HG02763 (cell line): ENCODE measurements around the gene MTIF3.
A peak's percentile ranks its signal among the peaks of the same experiment; 100 is the strongest.

Experiments
- ATAC-seq: cut with Tn5 transposase; IDR thresholded peaks from one replicate; pipeline ENCODE4 v1.9.1; 2021; ENCODE audit warnings: mild to moderate bottlenecking, moderate library complexity; ENCODE audit not compliant: unreplicated experiment

MTIF3 gene

GRCh38 chr13:27461940-27462584 is 11.7 kb upstream of the MTIF3 start:
- ATAC-seq, result no peak

- ATAC-seq, result no peak
These were observed 5.0 kb upstream of the MTIF3 start for GRCh38 chr13:27455331-27455855.

- ATAC-seq, result no peak
These were observed 632 bp upstream of the MTIF3 start for GRCh38 chr13:27450921-27451471.

GRCh38 chr13:27449081-27449603 is 1.2 kb downstream of the MTIF3 start:
- ATAC-seq, result no peak

DNA sequence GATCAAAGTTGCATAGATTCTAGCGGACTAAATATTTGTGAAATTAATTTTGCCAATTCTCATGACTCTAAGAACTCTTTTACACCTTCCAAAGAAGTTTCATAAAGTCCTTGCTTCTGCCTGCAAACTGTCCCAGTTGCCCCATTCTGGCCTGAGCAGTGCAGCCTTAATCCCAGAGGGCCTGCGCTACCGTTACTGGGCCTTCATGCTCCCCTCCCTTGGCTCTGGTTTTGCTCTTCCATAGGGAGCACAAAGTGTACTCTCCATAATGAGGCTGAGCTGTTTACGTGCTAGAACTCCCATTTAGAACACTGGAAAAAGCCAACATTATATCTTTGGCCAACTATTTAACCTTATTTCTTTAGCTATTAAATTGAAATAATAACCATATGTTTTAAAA is 2.1 kb downstream of the MTIF3 start:
- no peak for ATAC-seq

GRCh38 chr13:27446986-27447583 is 3.3 kb downstream of the MTIF3 start:
- peak; percentile 28 for ATAC-seq

DNA sequence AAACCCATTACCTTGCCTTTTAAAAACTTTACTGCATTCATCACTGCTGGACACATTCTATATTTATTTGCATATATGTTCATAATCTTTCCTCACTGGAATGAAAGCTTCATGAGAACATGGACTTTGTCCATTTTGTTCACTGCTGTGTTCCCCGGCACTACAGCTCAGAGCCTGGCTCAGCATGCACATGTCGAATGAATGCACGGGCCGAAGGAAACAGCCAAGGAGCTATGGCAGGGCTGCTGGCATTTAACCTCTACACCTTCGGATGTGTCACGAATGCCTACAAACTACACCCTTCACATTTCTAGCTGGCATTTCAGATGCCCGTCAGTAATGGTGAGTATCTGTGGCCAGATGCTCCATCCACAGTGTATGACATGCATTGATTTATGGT is 7.6 kb downstream of the MTIF3 start:
- ATAC-seq, result no peak

DNA sequence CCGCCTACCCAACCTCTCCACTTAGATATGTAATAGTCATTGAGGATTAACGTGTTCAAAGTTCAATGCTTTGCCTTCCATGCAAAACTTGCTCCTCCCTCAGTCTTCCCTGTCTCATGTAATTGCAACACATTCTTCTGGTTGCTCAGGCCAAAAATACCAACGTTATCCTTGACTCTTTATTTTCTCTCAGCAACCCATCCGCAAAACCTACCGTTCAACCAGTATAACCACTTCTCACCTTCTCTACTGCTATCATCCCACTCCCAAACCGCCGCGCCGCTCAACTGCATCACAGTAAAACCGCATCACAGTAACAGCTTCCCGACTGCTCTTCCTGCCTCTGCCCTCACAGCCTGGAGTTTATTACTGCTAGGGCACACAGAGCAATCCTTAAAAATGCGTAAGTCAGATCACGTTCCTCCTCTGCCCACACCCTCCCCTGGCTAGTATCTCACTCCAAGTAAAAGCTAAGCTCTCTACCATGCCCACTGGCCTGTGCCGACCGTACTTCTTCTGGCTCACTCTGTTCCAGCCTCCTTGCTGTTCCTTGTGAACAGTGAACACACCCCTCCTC is 8.2 kb downstream of the MTIF3 start:
- ATAC-seq, result no peak

GRCh38 chr13:27440408-27440807 is 10.0 kb downstream of the MTIF3 start:
- no peak for ATAC-seq

DNA sequence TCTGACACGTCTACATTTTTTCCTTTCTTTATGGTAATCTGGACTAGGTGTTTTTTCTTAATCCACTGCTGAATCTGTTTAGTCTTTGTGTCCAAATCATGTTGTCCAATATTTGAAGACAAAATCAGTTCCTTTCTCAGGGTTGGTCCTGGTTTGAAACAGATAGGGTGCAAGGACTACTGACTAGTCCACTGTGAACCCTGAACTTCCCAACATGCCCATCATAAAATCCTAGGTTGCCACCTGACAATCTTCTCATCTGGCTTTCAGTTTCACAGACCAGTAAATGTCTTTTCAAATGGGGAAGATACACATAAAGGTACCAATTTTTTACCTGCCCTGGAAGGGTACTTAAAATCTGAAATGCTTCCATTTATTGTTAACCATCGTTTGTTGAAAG is 13.2 kb downstream of the MTIF3 start:
- no peak for ATAC-seq

GRCh38 chr13:27432611-27433210 is 17.7 kb downstream of the MTIF3 start:
- no peak for ATAC-seq

GRCh38 chr13:27432180-27432579 is 18.2 kb downstream of the MTIF3 start:
- no peak for ATAC-seq

DNA sequence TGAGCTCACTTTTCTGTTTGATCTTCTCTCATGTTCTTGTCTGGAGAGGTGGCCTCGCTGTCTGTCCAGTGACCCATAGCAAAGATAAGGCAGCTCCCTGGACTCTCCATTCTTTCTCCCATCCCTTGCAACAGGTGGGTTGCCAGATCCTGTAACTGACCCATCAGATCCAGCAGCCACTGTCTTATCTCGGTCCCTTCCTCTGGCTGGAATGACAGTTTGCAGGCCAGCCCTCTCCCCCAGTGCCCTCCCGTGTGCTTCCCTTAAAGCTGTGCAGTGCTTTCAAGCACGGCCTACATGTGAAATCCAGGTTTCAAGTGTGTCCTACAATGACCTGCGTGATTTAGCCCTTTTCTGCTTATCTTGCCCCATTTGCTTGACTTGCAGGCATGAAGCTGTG is 22.2 kb downstream of the MTIF3 start:
- ATAC-seq, result no peak

GRCh38 chr13:27427641-27428040 is 22.7 kb downstream of the MTIF3 start:
- ATAC-seq, result no peak

DNA sequence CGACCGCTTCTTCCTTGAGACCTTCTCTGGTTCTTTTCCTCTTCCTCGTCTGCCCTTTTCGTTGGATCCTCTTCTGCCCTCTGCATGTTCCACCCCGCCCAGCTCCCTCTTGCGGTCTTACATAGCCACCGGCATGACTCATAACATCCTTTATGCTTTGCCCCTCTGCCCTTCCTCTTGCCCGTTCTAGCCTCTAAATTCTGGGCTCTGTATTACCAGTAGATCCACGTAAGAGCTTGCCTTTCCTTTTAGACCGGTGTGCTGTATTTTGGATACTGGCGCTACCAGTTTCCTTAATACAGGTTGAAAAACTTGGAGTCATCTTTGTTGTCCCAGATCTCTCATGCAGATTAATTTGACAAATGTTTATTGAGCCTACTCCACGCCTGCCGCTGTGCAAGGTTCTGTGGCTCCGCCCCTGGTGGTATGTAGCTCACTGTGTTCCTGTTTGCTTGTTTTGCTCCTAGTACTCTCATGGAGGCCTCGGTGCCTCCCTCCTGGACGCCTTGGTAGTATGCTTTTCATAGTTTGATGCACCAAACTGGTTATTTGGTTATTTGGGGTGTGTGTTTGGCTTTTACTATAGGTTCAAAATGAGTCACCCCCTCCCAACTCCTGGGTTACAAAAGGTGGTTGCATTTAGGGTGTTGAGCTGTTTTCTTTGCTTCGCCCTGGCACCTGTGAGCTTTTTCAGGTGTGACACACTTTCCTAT is 24.3 kb downstream of the MTIF3 start:
- ATAC-seq, result peak; percentile 58

- no peak for ATAC-seq
These were observed 25.0 kb downstream of the MTIF3 start for GRCh38 chr13:27425158-27425917.

DNA sequence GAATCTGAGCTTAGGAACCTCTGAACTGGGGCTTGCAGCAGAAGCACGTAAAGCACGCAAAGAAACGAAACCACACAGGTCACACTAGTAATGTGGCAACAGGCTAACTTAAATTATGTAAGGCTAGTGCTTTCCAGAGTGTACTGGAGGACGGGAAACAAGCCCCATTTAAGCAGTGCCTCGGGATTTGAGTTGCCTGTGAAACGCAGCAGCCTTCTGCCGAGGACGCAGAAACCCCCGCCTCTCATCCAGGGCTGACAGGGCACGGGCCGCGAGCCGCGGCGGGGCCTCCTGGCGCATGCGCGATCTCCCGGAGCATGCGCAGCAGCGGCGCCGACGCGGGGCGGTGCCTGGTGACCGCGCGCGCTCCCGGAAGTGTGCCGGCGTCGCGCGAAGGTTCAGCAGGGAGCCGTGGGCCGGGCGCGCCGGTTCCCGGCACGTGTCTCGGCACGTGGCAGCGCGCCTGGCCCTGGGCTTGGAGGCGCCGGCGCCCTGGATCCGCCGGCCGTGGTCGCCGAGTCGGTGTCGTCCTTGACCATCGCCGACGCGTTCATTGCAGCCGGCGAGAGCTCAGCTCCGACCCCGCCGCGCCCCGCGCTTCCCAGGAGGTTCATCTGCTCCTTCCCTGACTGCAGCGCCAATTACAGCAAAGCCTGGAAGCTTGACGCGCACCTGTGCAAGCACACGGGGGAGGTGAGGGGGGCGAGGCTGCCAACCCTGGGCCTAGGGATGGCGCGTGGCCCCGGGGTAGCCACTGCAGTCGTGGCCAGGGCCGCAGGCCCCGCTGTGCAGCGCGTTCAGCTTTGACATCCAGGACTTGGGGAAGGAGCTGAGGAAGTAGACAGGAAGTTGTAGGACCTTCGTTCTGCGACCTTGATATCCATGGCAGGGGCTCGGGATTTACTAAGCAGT is 25.9 kb downstream of the MTIF3 start, which contains the start of gene GTF3A:
Gene GTF3A (plus strand): TSS at position 374 of the 912 bp plus-strand sequence.
- peak; percentile 74 for ATAC-seq

- no peak for ATAC-seq
These were observed 27.0 kb downstream of the MTIF3 start for GRCh38 chr13:27423333-27423732.
